ENCODE results near the gene B3GALT4.

DNA sequence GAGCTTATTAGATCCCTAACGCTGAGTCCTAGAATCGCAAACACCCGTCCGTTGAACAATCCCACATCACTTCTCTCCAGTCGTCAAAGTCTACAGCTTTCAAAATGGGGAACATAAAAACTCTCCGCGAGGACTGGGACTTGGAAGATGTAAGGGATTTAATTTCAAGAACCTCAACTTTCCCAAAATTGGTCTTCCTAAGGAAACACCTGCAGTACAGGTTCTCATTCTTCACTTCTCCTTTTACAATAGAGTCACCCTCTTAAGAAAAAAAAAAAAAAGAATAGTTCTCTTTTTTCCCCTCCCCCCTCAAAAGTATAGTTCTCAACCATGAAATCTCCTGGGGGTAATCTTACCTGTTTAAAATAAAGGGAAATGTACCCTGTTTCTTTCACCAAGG is 47.2 kb downstream of the B3GALT4 start:
- no peak for TF ChIP-seq POLR2A (IDR thresholded peaks at IDR 0.05)
- no peak for TF ChIP-seq CTCF (IDR thresholded peaks at IDR 0.05)

All from adrenal gland (tissue), 5 donors.